ENCODE measurements around the gene SLC27A1.
"Not testable (repeated sequence)": the region's sequence is repeated elsewhere in the genome, so short reads cannot be mapped to it uniquely, and the experiment has no call there.

The SLC27A1 gene

DNA sequence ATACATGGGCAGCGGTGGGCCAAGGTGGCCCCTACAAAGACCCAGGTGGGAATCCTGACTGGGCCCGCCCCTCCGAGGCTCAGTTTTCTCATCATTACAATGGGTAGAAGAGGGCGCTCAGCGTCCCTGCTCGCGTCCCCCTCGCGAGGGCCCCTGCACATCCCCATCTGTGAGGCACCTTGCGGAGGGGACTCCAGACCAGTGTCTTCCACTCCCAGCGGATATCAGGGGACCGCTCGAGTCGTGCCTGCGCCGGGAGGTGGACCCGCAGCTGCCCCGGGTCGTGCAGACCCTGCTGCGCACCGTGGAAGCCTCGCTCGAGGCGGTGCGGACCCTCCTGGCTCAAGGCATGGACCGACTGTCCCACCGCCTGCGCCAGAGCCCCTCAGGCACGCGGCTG is 69.8 kb downstream of the SLC27A1 start:
- DNase-seq, result no peak

DNA sequence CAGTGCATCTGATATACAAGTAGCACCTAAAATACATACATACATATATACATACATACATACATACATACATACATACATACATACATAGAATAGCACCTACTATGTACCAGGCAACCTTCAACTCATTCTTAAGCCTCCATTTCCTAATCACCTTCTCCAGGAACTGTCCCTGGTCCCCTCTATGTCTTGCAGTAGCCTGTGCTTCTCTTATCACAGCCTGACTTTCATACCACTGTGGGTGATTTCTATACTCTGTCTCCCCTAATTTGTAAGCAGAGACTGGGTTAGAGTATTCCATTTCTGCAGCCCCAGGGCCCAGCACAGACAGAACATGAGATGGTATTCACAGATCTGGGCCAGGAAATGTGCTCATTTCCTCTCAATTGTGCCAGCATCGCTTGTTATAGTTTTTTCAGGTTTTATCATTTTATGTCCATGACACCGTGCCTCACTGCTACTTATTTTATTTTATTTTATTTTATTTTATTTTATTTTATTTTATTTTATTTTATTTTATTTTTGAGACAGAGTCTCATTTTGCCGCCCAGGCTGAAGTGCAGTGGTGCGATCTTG is 70.9 kb downstream of the SLC27A1 start:
- no peak for DNase-seq

DNA sequence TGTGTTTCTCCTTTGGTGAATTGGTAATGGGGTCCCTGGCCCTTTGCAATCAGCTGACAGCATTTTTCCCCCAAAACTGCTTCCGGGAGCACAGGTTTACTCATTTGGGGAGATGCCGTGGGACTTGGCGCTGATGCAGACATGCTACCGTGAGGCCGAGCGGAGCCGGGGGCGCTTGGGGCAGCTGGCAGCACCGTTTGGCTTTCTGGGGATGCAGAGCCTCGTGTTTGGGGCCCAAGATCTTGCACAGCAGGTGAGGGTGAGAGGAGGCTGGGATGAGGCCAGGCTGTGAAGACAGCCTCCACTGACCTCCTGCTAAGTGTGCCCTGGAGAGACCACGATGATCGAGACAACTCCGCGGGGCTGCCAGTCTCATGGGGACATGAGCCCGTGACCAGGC is 71.7 kb downstream of the SLC27A1 start:
- DNase-seq, result no peak

DNA sequence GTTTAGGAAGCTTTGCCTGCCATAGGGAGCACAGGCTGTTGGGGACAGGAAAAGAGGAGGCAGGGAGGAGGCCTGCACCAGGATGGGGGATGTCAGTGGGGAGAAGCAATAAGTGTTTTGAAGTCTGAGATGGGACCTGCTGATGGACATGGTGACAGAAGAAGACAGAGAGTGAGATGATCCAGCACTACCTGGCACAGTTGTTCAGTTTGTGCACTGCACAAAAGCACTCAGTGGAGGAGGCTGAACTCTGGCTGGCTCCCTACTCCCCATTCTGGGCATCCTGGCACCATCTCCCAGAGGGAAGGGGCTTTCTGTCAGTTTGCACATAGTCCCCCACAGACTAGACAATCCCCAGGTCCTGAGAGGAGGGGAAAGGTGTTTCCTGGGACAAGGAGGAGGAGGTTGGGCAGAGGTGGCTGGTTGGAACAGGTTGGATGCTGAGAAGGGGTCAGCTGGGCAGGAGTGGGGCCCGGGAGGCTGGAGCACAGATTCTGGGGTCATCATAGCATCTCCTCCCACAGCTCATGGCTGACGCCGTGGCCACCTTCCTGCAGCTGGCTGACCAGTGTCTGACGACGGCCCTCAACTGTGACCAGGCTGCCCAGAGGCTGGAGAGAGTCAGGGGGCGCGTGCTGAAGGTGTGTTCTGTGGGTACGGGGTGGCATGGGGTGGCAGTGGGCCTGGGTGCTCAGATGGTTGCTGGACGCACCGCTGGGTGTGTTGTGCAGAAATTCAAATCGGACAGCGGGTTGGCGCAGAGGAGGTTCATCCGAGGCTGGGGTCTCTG is 72.7 kb downstream of the SLC27A1 start:
- no peak for DNase-seq

GRCh38 chr19:17543986-17544385 is 73.7 kb downstream of the SLC27A1 start:
- DNase-seq, result no peak

- DNase-seq, result no peak
Measured at GRCh38 chr19:17544418-17544817, 74.1 kb downstream of the SLC27A1 start.

DNA sequence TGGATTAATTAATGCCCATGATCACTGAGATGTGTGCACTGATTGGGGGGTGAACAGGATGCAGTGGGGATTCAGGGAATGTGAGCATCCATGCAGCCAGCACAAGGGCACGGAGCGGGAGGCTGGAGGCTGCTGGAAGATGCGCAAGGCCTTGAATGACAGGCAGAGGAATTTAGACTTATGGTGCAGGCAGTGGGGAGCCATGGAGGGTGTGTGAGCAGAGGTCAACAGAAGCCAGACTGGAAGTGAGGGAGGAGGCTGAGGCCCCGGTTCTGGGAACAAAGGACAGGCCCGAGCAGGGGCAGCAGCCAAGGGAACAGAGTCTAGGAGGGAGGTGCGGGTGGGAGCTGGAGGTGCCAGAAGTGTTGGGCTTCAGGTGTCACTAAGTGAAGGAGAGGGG is 77.8 kb downstream of the SLC27A1 start:
- no peak for DNase-seq

DNA sequence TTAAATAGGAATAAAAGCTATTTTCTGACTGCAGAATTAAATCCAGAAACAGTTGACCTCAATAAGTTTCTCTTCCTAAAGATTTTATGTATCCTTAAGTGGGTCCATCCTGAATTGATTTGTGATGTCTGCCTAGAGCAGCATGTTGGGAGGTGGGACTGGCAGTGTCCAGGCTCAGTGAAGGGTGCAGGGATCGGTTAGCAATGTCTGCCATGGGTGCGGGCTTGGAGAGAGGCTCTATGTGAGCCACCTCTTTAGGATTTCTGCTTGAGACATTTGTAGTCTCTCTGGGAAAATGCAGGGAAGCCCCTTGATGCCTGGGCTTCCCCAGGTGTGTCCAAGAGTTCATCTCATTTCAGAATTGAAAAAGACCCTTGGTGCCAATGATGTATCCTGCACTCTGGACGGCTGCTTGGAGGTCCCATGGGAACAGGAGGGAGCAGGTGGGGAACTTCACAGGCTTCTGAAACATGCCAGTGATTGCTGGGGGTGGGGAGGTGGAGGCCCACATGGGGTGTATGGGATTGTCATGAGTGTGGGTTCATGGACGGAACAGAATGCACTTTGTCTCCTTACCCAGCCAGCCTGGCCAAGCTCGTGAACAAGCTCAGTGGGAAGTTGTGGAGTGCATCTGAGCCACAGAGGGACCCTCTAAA is 78.9 kb downstream of the SLC27A1 start:
- no peak for DNase-seq

DNA sequence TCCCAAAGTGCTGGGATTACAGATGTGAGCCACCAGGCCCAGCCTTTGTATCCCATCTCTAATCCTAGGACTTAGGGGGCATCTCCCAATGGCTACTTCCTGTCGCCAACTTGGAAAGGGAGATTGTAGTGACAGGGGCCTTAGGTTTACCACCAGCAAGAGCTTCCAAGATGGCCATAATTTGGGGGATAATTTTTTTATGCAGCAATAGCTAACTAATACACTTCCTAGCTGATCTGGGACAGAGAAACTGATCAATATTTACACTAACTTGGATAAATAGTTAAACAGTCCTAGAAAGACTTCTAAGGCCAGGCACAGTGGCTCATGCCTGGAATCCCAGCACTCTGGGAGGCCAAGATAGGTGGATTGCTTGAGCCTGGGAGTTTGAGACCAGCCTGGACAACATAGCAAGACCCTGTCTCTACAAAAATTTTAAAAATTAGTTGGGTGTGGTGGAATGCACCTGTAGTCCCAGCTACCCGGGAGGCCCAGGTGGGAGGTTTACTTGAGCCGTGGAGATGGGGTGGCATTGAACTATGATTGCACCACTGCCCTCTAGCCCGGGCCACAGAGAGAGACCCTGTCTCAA is 79.8 kb downstream of the SLC27A1 start:
- DNase-seq, result no peak

GRCh38 chr19:17552735-17553134 is 82.4 kb downstream of the SLC27A1 start:
- not testable (repeated sequence) for DNase-seq

GRCh38 chr19:17553256-17553655 is 82.9 kb downstream of the SLC27A1 start:
- peak; percentile 79 for DNase-seq

DNA sequence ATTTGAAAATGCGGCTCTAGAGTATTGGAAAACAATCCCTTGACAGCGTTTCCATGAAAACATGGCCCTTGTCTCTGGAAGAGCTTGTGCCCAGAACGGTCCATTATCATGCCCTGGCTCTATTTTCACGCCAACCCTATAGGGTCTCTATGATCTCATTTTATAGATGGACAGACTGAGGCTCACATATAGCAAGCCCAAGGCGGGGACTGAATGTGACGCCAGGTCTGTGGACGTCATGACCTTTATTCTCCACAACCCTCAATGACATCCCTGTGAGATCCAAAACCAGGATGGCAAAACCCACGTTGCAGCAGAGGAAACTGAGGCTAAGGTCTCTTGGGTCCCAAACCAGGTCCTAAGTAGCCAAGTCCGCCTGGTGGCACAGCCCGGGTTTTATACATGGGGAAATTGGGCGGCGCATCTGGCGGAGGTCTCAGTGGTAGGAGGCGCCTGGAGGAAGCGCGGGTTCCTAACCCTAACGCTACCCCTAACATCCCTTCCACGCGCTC is 84.7 kb downstream of the SLC27A1 start:
- no peak for DNase-seq

DNA sequence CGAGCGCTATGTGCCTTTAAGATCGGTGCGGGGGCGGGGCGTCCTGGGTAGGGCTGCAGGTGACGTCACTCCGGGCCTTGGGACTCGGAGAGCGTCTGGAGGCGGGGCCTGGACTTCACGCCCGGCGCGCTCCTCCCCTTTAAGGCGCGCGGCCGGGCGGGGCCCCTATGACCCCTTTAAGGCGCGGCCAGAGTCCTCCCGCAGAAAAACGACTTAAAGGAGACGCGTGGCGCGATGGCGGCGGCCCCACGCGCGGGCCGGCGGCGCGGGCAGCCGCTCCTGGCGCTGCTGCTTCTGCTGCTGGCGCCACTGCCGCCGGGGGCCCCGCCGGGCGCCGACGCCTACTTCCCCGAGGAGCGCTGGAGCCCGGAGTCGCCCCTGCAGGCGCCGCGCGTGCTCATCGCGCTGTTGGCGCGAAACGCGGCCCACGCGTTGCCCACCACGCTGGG is 85.2 kb downstream of the SLC27A1 start, which contains the start of gene COLGALT1:
COLGALT1 (plus strand) TSS at position 170 of the 449 bp plus-strand sequence; CDS start at position 235, 65 bp downstream.
- DNase-seq, result peak; percentile 96

Measured in NCI-H1105 treated with DMSO at 0.1 percent for 48 hours (cell line).